Stomach (tissue), 9 donors: Measurements from ENCODE around the gene PKMYT1. TPM values are rescaled to one million over a fixed set of nuclear protein-coding genes. Genes with fewer than 3 reads are reported as not detected.

Experiments
- DNase-seq, 2 donors: peaks; one replicate each; pipeline versions ENCODE4 v3.0.0 to v3.0.0-alpha.2; 2013 to 2019
- H3K27ac ChIP-seq, 5 donors: fragments of 200-600 bp in 4 of 5; sonication (generic) in 4 of 5; one replicate each; pipeline ENCODE4 v1.5.1; 2013 to 2019; ENCODE audit warnings: mild to moderate bottlenecking in 1 of 5, moderate library complexity in 1 of 5
- H3K27me3 ChIP-seq, 3 donors: fragments of 200-600 bp; sonication (generic); one replicate each; pipeline ENCODE4 v1.5.1; 2017 to 2019; ENCODE audit warnings: mixed run types in 1 of 3
- H3K36me3 ChIP-seq, 4 donors: fragments of 200-600 bp; sonication (generic); 1 replicate in 3 of 4; 2 replicates in 1 of 4; pipeline ENCODE4 v1.5.1; 2016 to 2019
- H3K4me1 ChIP-seq, 4 donors: fragments of 200-600 bp; sonication (generic); one replicate each; pipeline ENCODE4 v1.5.1; 2016 to 2019
- H3K4me3 ChIP-seq, 4 donors: fragments of 200-600 bp; sonication (generic) in 3 of 4; one replicate each; pipeline ENCODE4 v1.5.1; 2016 to 2019; ENCODE audit warnings: mild to moderate bottlenecking in 1 of 4
- H3K9me3 ChIP-seq, 4 donors: fragments of 200-600 bp; sonication (generic); one replicate each; pipeline ENCODE4 v1.5.1; 2016 to 2019
- EP300 ChIP-seq: sonication (generic); formaldehyde crosslinking; IDR thresholded peaks from one replicate; pipeline ENCODE4 v1.6.1; 2017; ENCODE audit warnings: antibody characterized with exemption
- POLR2A ChIP-seq, 4 donors: fragments of 450-650 bp; IDR thresholded peaks; one replicate each; pipeline ENCODE4 v1.6.1; 2016; ENCODE audit warnings: antibody characterized with exemption in 4 of 4, control low read depth in 2 of 4, mild to moderate bottlenecking in 1 of 4, moderate library complexity in 1 of 4
- POLR2AphosphoS5 ChIP-seq, 3 donors: sonication (generic); formaldehyde crosslinking; IDR thresholded peaks; one replicate each; pipeline ENCODE4 v1.6.1; 2016; ENCODE audit warnings: antibody characterized with exemption in 3 of 3
- WGBS, 5 donors: extraction: QIAGEN DNeasy Blood & Tissue Kit in 3 of 5; methylation state at CpG; one replicate each; pipeline versions ENCODE4 v1.1.5 to v1.1.7; 2013 to 2018; 5-methylcytosine and 5-hydroxymethylcytosine counted together
- intact Hi-C: fragments of 100-400 bp; cut with DNase I; formaldehyde crosslinking; loops from one replicate; pipeline ENCODE4 v1.15.1; 2023; ENCODE audit warnings: low total_unique reads
- polyA plus RNA-seq, 3 donors: library from polyadenylated mRNA; stranded (reverse); fragments of 200-250 nt; gene quantifications; one replicate each; pipeline ENCODE4 v1.2.3, GENCODE V29; 2013
- total RNA-seq, 5 donors: library from RNA; depleted of rRNA; stranded (reverse); fragments of >200 nt; gene quantifications; one replicate each; pipeline versions ENCODE4 v1.1.0 to v1.2.3, GENCODE V29; 2014 to 2016
- TF ChIP-seq, protein P1 (sequence below), 7 experiments: fragments of 450-650 bp in 4 of 7; fragments of 200-600 bp in 3 of 7; sonication (generic) in 3 of 7; IDR thresholded peaks; one replicate each; pipeline ENCODE4 v1.5.1; 2016 to 2019; ENCODE audit warnings: antibody characterized with exemption in 7 of 7, control low read depth in 2 of 7, mild to moderate bottlenecking in 1 of 7
- donor health status: healthy with polysubstance abuse.
- donor health status: Bipolar disorder and iron deficiency.
- donor health status: healthy.

PKMYT1 gene
- total and polyA plus RNA-seq, 8 donors, result 1.8 to 19.3 (median 9.5) TPM

- Histone ChIP-seq H3K9me3 (no peaks in the 10 kb centered on the region), H3K27me3 (peaks cover 0 to 38% (median 8%) of the 10 kb centered on the region in 3 donors), H3K27ac (no peak overlapping the region), H3K4me1 (peaks cover 10 to 38% (median 30%) of the 10 kb centered on the region in 4 donors), H3K36me3 (no peaks in the 10 kb centered on the region), H3K4me3 (no peak overlapping the region)
- WGBS, 5 donors, result 26 to 70% (median 55%) methylated on average over 5 to 15 of the region's 15 CpGs
- DNase-seq, result peak in 1 of 2 donors; percentile 68
- TF ChIP-seq EP300, result no peak
- TF ChIP-seq, protein P1, sequence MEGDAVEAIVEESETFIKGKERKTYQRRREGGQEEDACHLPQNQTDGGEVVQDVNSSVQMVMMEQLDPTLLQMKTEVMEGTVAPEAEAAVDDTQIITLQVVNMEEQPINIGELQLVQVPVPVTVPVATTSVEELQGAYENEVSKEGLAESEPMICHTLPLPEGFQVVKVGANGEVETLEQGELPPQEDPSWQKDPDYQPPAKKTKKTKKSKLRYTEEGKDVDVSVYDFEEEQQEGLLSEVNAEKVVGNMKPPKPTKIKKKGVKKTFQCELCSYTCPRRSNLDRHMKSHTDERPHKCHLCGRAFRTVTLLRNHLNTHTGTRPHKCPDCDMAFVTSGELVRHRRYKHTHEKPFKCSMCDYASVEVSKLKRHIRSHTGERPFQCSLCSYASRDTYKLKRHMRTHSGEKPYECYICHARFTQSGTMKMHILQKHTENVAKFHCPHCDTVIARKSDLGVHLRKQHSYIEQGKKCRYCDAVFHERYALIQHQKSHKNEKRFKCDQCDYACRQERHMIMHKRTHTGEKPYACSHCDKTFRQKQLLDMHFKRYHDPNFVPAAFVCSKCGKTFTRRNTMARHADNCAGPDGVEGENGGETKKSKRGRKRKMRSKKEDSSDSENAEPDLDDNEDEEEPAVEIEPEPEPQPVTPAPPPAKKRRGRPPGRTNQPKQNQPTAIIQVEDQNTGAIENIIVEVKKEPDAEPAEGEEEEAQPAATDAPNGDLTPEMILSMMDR (IDR thresholded peaks at IDR 0.05), result no peak
- no peak for TF ChIP-seq POLR2AphosphoS5 (IDR thresholded peaks at IDR 0.05)
- no peak for TF ChIP-seq POLR2A (IDR thresholded peaks at IDR 0.05)
- intact Hi-C loops, result no loop called here
Measured at GRCh38 chr16:2985893-2986355, 5.7 kb upstream of the PKMYT1 start.

- no peaks in the 10 kb centered on the region for H3K36me3 ChIP-seq
- WGBS, 5 donors, result 29 to 50% (median 33%) methylated on average over 9 of the region's 9 CpGs
- H3K27me3 ChIP-seq, result peaks cover 0 to 34% (median 4%) of the 10 kb centered on the region in 3 donors
- H3K4me1 ChIP-seq, result peaks cover 13 to 38% (median 34%) of the 10 kb centered on the region in 4 donors
- no peak for DNase-seq
- H3K27ac ChIP-seq, result no peak overlapping the region
- TF ChIP-seq POLR2AphosphoS5 (IDR thresholded peaks at IDR 0.05), result no peak
- TF ChIP-seq, protein P1 (IDR thresholded peaks at IDR 0.05), result no peak
- TF ChIP-seq POLR2A (IDR thresholded peaks at IDR 0.05), result no peak
- TF ChIP-seq EP300, result no peak
- intact Hi-C loops, result no loop called here
- no peaks in the 10 kb centered on the region for H3K9me3 ChIP-seq
- no peak overlapping the region for H3K4me3 ChIP-seq
Measured at GRCh38 chr16:2985462-2985861, 5.2 kb upstream of the PKMYT1 start.

GRCh38 chr16:2983706-2984136, 3.5 kb upstream of the PKMYT1 start:
- 8 to 33% (median 10%) methylated on average over 13 to 42 of the region's 42 CpGs for WGBS, 5 donors
- TF ChIP-seq POLR2A (IDR thresholded peaks at IDR 0.05) (no peak), POLR2AphosphoS5 (IDR thresholded peaks at IDR 0.05) (peak in 1 of 3 donors; percentile 53)
- TF ChIP-seq, protein P1 (IDR thresholded peaks at IDR 0.05), result peak in 5 of 7 experiments; percentile 60 to 97 (median 97)
- intact Hi-C loops, result no loop called here
- Histone ChIP-seq H3K27me3 (peaks cover 0 to 29% (median 7%) of the 10 kb centered on the region in 3 donors), H3K4me1 (peaks cover 21 to 50% (median 44%) of the 10 kb centered on the region in 4 donors), H3K36me3 (no peaks in the 10 kb centered on the region), H3K4me3 (peak overlapping the region in 3 of 4 donors; percentile 3 to 26 (median 23)), H3K27ac (peak overlapping the region in 1 of 5 donors; percentile 8), H3K9me3 (no peaks in the 10 kb centered on the region)
- peak; percentile 85 to 92 for DNase-seq

GRCh38 chr16:2982402-2982801, 2.2 kb upstream of the PKMYT1 start:
- intact Hi-C loops, result no loop called here
- 78 to 88% (median 83%) methylated on average over 5 of the region's 5 CpGs for WGBS, 5 donors
- peaks cover 0 to 23% (median 7%) of the 10 kb centered on the region in 3 donors for H3K27me3 ChIP-seq
- no peak for TF ChIP-seq POLR2AphosphoS5 (IDR thresholded peaks at IDR 0.05)
- TF ChIP-seq, protein P1 (IDR thresholded peaks at IDR 0.05), result no peak
- no peak for TF ChIP-seq POLR2A (IDR thresholded peaks at IDR 0.05)
- TF ChIP-seq EP300, result no peak
- H3K27ac ChIP-seq, result no peak overlapping the region
- DNase-seq, result no peak
- H3K4me3 ChIP-seq, result no peak overlapping the region
- H3K9me3 ChIP-seq, result no peaks in the 10 kb centered on the region
- peaks cover 29 to 60% (median 49%) of the 10 kb centered on the region in 4 donors for H3K4me1 ChIP-seq
- no peaks in the 10 kb centered on the region for H3K36me3 ChIP-seq
